HG03025 (cell line): Measurements from ENCODE around the gene ARMH3.

ENCODE experiments used
- ATAC-seq: cut with Tn5 transposase; IDR thresholded peaks from one replicate; pipeline ENCODE4 v1.9.1; 2021; ENCODE audit warnings: mild to moderate bottlenecking, moderate library complexity; ENCODE audit not compliant: unreplicated experiment, low FRiP score

Gene ARMH3

DNA sequence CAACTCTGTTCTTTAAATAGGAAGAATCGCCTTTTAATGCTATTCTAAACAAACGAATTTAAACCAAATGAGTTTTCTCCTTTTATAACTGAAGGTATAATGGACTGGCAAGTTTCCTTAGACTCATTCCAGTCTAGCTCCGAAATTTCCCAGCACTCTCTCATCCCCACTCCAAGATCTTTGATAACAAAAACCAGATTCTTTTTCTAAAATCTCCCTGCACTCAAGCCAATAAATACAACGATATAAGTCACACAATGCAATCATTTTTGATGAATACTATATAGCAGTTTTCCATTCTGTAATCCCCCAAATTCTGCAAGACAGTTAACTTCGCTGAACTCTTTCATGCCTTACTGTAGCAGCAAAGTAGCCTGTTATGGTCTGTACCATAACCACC, 239.6 kb downstream of the ARMH3 start:
- no peak for ATAC-seq

DNA sequence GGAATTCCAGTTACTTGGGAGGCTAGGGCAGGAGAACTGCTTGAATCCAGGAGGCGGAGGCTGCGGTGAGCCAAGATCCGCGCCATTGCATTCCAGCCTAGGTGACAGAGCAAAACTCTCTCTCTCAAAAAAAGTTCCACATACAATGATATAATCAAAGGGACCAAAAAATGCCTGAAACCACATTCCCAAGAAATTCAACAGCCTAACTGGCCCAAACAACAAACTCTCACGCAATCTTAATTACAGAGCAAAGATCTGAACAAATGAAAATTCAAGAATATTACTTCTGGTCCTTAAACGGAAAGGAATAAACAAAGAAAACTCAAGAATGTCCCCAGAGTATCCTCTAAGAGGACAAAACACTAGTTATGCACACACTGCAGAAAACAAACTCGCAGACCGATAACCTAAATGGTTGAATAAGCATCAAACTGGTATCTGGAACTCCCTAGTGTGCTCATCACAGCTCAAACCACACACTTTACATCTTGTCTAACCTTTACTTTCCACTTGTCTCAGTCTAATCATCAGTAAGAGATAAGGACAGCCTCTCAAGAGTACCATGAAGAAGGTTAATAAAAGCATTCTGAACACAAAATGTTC, 241.4 kb downstream of the ARMH3 start:
- no peak for ATAC-seq

DNA sequence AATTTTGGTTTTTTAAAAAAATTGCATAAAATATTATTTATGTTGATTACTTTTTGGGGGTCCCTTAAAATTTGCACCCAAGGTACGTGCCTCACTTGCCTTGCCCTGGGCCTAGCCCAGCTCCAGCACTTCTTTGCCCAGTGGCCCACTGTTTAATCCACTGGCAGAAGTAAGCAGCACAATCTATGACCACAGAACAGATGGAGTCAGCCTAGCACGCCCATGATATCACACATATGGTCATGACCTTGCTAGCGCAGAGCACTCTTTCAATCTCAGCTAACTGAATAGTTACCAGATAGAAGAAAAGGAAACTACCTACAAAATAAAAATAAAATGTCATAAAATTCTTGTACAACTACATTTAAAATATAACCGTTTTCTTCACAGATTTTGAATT, 243.4 kb downstream of the ARMH3 start:
- ATAC-seq, result no peak

DNA sequence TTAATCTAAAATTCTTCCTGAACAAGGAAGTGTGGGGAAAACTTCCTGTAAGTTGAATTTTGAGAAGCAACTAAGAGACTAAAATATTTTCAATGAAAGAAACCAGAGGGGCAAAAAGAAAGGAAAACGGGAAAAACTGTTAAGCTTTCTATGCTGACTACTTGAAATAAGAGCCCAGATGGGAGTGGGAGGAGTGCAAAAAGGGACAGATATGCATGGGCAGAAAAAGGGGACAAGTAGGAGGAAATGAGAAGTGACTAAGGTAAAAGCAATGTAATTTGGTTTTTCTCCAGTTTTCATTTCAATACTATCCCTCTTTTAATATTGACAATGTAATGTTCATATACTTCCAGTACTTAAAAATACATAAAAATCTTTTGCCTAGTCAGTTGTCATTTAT, 248.8 kb downstream of the ARMH3 start:
- ATAC-seq, result no peak

DNA sequence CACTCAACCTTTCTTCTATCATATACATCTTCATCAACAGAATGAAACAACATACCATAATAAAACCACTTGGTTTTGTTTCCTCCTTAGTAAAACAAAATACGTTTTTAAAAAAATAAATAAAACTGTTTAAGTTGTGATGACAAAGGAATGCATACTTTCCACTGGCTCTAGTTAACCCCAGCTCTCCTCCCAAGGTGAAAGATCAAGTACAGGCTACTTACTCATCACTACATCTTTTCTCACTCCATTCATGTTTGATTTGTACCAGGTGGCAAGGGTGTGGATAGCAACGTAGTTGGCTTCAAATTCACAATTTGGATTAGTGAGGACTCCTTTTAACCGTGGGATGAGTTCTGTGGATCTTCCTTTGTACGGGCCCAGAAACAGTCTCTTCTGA, 252.5 kb downstream of the ARMH3 start:
- no peak for ATAC-seq

DNA sequence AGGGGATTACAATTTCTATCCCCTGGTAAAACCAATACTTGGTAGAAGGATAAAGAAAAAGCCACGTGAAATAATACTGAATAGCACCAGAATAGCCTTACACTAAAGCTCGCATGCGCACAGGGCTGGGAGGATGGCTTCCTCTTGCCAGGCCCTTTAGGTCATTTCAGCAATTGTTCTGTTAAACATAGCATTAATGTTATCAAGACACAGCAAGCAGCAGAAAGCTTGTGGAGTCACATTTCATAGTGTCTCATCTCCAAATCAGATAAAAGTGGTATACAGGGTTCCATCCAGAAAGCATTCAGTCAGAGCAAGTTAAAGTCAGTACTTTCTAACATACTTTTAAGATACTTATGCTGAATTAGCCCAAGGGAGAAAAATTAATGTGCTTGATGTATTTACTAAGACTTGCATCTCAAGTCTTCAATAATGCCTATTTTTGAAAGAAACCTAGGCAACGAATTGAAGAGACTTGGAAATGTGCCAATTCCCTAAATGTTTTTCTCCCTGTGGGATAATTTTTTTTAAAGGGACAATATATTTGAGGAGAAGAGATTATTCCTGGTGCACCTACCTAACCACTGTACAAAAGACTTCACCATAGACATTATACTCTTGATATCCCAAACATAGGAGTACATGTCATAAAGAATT, 258.4 kb downstream of the ARMH3 start:
- ATAC-seq, result no peak
